NCI-H2196 (cell line): ENCODE data around the gene WNT10A.

ENCODE experiments used
- DNase-seq: peaks from one replicate; lab custom pipeline; 2025; ENCODE audit not compliant: unreplicated experiment; lab: John Stamatoyannopoulos, UW

WNT10A gene

GRCh38 chr2:218892693-218893348, 12.2 kb downstream of the WNT10A start:
- DNase-seq: peak; percentile 86

DNA sequence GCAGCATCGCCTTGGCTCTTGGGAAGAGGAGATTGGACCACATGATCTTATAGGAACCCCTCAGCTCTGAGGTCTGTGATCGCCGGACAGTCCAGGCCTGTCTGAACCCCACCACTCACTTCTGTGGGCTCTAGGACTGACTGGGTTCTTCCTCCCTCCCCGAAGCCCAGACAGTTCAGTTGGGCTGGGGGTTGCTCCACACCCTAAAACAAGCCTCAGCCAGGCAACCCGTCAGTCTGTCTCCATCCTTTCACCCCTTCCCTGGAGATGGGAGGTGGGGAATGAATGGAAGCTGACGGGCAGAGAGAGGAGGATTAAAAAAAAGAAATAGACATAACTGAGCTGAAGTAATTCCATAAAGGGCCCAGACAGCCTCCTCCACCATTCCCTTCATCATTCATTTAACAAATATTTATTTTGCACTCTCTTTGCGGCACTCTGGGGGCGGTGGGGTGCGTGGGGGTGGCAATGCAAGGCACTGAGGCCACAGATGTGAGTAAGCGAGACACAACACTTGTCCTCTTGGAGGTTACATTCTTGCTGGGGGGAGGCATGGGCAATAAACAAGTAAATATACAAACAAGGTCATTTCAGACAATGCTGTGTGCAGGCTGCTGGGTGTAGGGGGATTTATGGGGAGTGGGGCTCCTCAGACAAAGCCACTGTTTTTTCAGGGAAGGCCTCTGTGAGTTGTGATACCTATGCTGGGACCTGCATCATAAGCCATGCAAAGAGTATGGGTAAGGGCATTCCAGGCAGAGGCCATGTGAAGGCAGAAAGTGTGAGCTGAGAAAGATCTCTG, 12.9 kb downstream of the WNT10A start:
- DNase-seq: no peak

DNA sequence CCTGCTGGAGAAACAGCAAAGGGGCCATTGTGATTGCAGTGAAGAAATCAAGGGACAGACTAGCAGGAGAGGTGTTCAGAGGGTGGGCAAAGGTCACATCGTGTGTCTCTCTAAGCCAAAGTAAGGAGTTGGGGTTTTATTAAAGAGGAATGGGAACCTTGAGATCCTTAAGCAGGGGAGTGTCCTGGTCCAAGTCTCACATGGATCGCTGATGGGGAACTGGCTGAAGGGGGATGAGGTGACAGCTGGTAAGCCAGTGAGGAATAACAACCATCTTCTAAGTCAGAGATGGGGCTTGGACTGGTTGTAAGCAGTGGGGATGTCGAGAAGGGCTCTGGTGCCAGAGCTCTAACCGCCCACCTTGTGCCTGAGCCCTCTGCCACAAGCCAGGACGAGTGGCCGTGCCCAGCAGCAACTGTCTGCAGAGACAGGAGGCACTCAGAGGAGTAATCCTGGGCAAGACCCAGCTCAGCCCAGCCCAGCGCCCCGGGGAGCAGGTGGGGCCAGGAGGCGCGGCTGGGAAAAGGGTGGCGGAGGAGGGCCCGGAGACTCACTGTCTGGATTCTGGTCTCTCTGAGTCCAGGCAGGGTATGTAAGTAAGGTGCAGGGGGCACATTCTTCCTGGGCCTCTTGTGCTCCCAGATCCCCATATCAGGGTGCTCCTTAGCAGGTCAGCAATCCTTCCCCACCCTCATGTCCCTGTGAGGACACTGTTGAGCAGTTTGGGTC, 13.7 kb downstream of the WNT10A start:
- peak; percentile 32 for DNase-seq

DNA sequence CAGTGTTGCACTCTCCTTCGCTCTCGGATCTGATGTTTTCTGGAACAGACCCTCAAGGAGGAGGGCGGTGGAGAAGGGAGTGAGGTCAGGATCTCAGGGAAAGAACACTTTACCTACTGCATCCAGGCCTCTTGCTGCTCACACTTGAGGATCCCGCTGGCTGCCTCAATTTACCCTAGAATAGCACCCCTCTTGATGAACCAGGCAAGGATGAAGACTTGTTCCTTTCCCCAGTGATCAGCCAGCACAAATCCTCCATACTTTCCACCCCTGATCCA, 14.2 kb downstream of the WNT10A start:
- no peak for DNase-seq

DNA sequence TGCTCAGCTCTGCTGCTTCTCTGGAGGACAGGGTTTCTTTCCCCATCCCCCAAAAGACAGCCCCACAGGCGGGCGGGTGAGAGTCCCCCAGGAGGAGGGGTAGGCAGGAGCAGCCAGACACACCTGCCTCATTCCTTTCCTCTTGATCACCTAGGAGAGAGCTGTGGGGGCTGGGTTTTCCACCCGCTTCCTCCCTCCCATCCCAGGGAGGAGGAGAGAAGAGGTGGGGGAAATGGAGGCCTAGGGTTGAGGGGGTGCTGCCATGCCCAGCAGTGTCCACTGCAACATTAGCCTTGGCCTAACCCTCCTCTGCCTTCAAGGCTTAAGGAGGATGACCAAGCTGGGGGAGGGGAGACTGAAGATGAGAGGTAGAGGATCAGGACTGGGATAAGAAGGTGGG, 14.7 kb downstream of the WNT10A start:
- DNase-seq: peak; percentile 24

DNA sequence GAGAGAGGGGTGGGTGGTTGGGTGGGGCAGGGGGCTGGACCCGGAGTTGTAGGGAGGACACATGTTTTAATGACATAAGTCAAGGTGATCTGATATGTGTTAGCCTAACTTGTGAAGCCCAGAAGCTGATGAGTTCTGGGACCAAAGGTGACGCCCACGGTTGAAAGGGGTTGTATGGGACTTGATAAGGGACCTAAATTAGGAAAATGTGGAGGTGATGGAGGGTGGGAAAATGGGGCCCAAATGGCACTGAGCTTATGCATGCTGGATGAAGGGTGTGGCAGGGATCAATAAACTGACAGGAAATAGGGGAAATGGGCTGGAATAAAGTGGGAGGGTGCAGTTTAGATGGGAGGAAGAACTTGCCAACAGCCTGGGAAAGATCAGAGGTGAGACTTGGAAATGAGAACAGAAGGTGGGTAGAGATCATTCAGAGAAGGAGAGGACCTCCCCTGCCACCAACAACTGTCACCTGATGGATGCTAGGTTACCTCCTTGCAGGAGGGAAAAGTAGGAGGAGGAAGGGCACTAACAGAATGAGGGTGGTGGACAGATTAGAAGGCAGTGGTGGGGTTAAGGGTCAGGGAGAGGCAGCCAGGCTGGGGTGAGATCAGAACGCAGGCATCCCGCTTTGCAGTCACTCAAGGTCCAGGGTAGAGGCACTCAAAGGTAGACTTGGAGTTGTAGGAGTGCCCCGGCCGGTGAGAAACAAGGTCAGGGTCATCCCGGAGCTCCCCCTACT, 15.3 kb downstream of the WNT10A start:
- no peak for DNase-seq

DNA sequence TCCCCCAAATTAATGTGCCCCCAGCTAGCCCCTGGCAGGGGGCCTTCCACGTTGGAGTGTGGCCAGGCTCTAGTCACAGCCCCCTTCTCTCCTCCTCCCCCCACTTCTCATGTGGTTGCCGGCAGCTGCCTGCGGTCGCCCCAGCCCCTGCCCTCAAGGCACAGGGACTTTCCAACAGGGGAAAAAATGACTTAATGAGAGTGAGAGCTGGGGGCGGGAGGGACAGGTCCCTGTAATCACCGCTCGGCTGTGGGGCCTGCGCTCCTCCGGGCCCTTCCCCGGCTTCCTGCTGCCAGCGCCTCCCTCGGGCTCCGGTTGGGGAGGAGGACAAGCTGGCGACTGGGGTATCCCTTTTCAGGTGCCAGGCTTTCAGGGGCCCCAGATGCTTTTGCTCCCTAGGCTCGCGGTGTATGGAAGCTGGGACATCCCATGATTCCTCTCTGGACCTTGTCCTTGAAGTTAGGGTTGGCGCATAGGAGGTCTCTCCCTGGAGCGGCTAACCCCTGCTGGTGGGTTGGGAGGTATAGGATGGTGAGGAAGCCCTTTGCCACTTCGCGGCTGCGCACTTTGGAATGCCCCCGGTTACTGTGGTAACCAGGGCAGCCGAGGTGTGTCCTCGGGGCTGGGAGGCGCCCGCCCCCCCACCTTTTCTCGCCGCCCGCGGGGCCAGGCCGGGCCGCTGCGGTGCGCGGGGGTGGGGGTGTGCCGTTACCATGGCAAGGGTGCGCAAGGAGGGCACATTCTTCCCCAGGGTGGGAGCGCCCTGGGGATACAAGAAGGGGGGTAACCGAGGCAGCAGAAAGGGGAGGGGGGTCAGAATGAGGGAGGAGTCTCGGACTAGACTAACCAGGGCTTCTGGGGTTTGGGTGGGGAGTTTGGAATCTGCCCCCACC, 16.1 kb downstream of the WNT10A start:
- peak; percentile 48 for DNase-seq

DNA sequence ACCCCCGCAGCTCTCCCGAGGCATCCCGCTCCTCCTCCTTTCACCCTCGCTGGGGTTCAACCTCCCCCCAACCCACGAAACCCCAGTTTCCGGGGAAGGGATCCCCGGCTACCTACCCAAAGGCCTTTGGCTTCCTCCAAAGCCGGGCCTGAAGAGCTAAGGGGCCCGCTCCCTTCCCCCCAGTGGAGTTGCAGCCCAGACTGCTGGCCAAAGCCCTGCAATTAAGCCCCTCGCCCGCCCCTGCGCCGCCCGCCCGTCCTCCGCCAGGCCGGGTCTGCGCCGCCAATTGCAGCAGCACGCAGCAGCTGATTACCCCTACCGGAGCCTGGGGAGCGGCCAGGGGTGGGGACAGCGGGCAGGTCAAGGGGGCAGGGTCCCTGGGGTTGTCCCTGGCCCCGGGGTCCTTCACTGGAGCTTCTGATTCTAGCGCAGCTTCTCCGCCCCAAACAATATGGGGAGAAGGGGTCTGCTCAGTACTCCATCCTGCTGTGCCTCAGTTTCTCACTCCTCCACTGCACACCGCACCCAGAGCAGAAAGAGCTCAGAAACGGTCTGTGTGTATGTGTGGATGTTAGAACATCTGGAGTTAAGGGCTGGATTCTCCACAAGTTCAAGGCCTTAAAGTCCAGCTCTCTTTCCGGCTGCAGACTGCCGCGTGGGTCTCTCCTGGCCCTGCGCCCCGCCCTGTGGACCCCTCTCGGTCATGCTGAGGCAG, 16.9 kb downstream of the WNT10A start:
- no peak for DNase-seq

DNA sequence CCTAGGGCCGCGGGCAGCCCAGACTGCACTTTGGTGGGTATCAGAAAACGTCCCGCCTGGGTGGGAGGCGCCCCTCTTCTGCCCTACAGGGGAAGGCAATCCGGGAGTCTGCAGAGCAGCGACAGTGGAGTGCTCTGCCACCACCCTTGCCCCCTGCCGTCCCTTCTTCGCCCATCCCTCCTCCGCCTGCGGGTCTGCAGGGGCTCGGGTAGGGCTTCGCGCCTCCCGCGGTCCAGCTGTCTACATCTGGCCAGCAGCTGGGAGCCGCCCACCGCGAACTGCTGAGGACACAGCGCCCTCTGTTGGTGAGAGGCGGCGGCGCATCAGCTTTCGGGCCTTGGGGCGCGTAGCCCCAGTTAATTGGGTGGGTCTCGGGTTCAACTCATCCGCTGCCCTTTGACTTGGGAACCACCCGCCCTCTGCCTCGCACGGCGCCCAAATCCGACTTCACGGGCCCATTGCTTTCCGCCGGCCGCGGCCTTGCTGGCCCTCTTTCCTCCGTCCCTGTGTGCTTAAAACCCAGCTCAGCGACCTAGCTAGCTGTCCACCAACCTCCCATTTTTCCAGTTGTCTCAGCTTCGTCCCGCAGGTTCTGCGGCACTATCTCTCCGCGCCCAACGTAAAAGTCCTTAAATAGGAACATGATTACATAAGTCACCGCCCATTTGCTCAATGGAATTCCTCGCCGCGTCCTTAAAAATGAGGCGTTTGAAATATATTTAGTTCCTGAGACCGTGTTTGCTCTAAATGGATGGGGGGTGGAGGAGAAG, 17.6 kb downstream of the WNT10A start:
- peak; percentile 61 for DNase-seq

DNA sequence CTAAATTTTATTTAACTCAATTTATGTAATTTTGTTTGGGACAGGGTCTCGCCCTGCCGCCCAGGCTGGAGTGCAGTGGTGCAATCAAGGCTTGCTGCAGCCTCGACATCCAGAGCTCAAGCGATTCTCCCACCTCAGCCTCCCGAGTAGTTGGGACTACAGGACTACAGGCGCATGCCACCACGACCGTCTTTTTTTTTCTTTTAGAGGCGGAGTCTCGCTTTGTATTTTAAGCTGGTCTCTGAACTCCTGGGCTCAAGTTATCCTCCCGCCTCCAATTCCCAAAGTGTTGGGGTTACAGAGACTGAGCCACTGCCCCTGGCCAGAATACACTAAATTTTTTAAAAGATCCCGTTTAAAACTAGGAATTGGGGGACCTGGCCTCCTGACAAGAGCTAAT, 18.5 kb downstream of the WNT10A start:
- no peak for DNase-seq

DNA sequence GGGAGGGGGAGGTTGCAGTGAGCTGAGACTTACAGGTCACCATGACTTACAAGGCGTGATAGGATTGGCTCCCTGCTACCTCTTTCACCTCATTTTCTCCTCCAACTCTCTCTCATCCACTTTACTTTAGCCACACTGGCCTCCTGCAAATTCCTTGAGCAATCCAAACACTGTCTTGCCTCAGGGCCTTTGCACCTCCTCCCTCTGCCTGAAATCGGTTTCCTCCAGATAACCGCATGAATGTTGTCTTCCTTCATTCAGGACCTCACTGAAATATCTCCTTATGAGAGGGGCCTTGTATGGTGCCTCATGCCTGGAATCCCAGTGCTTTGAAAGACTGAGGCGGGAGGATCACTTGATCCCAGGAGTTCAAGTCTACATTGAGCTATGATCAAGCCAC, 21.8 kb downstream of the WNT10A start:
- DNase-seq: no peak

GRCh38 chr2:218904176-218904575, 23.5 kb downstream of the WNT10A start:
- DNase-seq: no peak

- peak; percentile 96 for DNase-seq
Measured at GRCh38 chr2:218908721-218909619, 28.3 kb downstream of the WNT10A start.

GRCh38 chr2:218910741-218911140, 30.1 kb downstream of the WNT10A start:
- DNase-seq: no peak

DNA sequence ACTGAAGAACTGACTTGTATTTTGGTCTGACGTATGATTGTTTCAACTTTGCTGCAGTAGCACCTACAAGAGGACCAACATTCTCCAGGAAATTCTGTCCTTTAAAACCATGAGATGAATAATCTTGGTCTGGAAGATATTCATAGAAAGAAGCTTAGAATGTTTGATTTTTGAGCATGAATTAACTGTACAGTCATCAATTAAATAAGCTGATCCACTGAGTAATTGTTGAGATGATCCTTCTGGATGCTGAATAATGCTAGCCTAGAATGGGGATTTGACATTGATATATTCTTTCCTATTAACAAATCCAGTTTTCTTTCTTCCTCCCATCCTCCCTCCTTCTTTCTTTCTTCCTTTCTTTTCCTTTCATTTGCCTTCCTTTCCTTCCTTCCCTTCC, 39.9 kb downstream of the WNT10A start:
- DNase-seq: no peak

- DNase-seq: no peak
Measured at GRCh38 chr2:218924757-218925156, 44.1 kb downstream of the WNT10A start.

DNA sequence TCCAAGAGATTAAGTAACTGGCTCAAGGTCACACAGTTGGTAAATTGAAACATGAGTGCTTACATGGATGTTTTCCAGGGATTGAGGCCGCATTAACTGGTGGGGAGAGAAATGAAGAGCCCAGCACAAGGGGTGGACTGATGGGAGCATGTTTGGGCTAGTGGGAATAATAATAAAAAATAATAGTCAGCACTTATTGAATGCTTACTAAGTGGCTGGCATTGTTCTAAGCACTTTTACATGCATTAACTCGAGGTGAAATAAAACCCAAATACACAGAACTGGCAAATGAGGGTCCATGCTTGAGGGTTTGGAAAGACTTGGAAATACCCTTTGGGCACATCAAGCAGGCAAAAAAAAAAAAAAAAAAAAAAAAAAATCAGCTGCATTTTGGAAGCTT, 44.8 kb downstream of the WNT10A start:
- no peak for DNase-seq

- DNase-seq: no peak
Measured at GRCh38 chr2:218927422-218927821, 46.8 kb downstream of the WNT10A start.
